H9 (cell line): ENCODE results near the gene ARID3A. TPM values are rescaled to one million over a fixed set of nuclear protein-coding genes. Genes with fewer than 3 reads are reported as not detected.

Source experiments
- DNase-seq: peaks from one replicate; pipeline ENCODE4 v3.0.0-alpha.2; 2017
- H2AFZ ChIP-seq: one replicate; pipeline ENCODE4 v1.6.1; 2013; ENCODE audit warnings: mild to moderate bottlenecking, low read length, control low read depth, moderate library complexity
- H2AK5ac ChIP-seq: 2 replicates; pipeline ENCODE4 v1.6.1; 2013; ENCODE audit warnings: low read length, control low read depth, mixed read lengths; ENCODE audit not compliant: insufficient read length
- H2BK120ac ChIP-seq: one replicate; pipeline ENCODE4 v1.6.1; 2013; ENCODE audit warnings: low read depth, mild to moderate bottlenecking, low read length, control low read depth, inconsistent platforms; ENCODE audit not compliant: poor library complexity, severe bottlenecking
- H2BK12ac ChIP-seq: 2 replicates; pipeline ENCODE4 v1.6.1; 2013; ENCODE audit warnings: low read length, control low read depth, mixed read lengths, low read depth; ENCODE audit not compliant: insufficient read length
- H2BK15ac ChIP-seq: 2 replicates; pipeline ENCODE4 v1.6.1; 2013; ENCODE audit warnings: low read depth, low read length, control low read depth
- H2BK20ac ChIP-seq: one replicate; pipeline ENCODE4 v1.6.1; 2013; ENCODE audit warnings: low read depth, mild to moderate bottlenecking, low read length, control low read depth, inconsistent platforms; ENCODE audit not compliant: poor library complexity, severe bottlenecking
- H2BK5ac ChIP-seq: 2 replicates; pipeline ENCODE4 v1.6.1; 2013; ENCODE audit warnings: low read length, control low read depth, mixed read lengths; ENCODE audit not compliant: insufficient read length
- H3K14ac ChIP-seq: 2 replicates; pipeline ENCODE4 v1.6.1; 2013; ENCODE audit warnings: low read length, control low read depth; ENCODE audit not compliant: insufficient read depth
- H3K18ac ChIP-seq: 2 replicates; pipeline ENCODE4 v1.6.1; 2013; ENCODE audit warnings: low read depth, mild to moderate bottlenecking, mixed read lengths, low read length, control low read depth; ENCODE audit not compliant: insufficient read length
- H3K23ac ChIP-seq: 2 replicates; pipeline ENCODE4 v1.6.1; 2013; ENCODE audit warnings: low read length, control low read depth, mixed read lengths, low read depth; ENCODE audit not compliant: insufficient read length
- H3K23me2 ChIP-seq: 2 replicates; pipeline ENCODE4 v1.6.1; 2013; ENCODE audit warnings: low read depth, mild to moderate bottlenecking, mixed read lengths, low read length, control low read depth; ENCODE audit not compliant: insufficient read length, poor library complexity, severe bottlenecking
- H3K27ac ChIP-seq: 2 replicates; pipeline ENCODE4 v1.5.1; 2013; ENCODE audit warnings: low read length, control low read depth, mixed read lengths, low read depth; ENCODE audit not compliant: insufficient read length
- H3K27me3 ChIP-seq: 2 replicates; pipeline ENCODE4 v1.6.1; 2013; ENCODE audit warnings: low read length, control low read depth, inconsistent platforms; ENCODE audit not compliant: insufficient read depth
- H3K4ac ChIP-seq: 2 replicates; pipeline ENCODE4 v1.6.1; 2013; ENCODE audit warnings: low read depth, mild to moderate bottlenecking, control low read depth, inconsistent platforms, low read length, moderate library complexity
- H3K4me1 ChIP-seq: 2 replicates; pipeline ENCODE4 v1.6.1; 2013; ENCODE audit warnings: low read length, control low read depth, inconsistent platforms; ENCODE audit not compliant: insufficient read depth
- H3K4me2 ChIP-seq: 2 replicates; pipeline ENCODE4 v1.6.1; 2013; ENCODE audit warnings: low read length, control low read depth, mixed read lengths; ENCODE audit not compliant: insufficient read length, insufficient read depth
- H3K56ac ChIP-seq: 2 replicates; pipeline ENCODE4 v1.6.1; 2013; ENCODE audit warnings: low read depth, mild to moderate bottlenecking, mixed read lengths, low read length, control low read depth; ENCODE audit not compliant: insufficient read length
- H3K79me1 ChIP-seq: 2 replicates; pipeline ENCODE4 v1.6.1; 2013; ENCODE audit warnings: low read depth, mild to moderate bottlenecking, moderate library complexity, low read length, control low read depth, inconsistent platforms; ENCODE audit not compliant: insufficient read depth, poor library complexity, severe bottlenecking
- H3K79me2 ChIP-seq: 2 replicates; pipeline ENCODE4 v1.6.1; 2013; ENCODE audit warnings: low read length, control low read depth, inconsistent platforms; ENCODE audit not compliant: insufficient read depth
- H3K9ac ChIP-seq: 2 replicates; pipeline ENCODE4 v1.6.1; 2013; ENCODE audit warnings: low read length, control low read depth, mixed read lengths; ENCODE audit not compliant: insufficient read length; ENCODE audit errors: extremely low read depth
- H3K9me3 ChIP-seq: one replicate; pipeline ENCODE4 v1.6.1; 2013; ENCODE audit warnings: low read depth, low read length, inconsistent platforms; ENCODE audit not compliant: control insufficient read depth
- H3T11ph ChIP-seq: one replicate; pipeline ENCODE4 v1.6.1; 2013; ENCODE audit warnings: mild to moderate bottlenecking, low read length, control low read depth, inconsistent platforms
- H4K20me1 ChIP-seq: one replicate; pipeline ENCODE4 v1.6.1; 2013; ENCODE audit not compliant: control insufficient read depth, insufficient read length, insufficient read depth
- H4K5ac ChIP-seq: 2 replicates; pipeline ENCODE4 v1.6.1; 2013; ENCODE audit warnings: low read depth, mild to moderate bottlenecking, mixed read lengths, low read length, control low read depth; ENCODE audit not compliant: insufficient read length
- H4K8ac ChIP-seq: replicated peaks from 2 replicates; pipeline ENCODE4 v1.6.1; 2013; ENCODE audit warnings: low read length, control low read depth, mixed read lengths, low read depth; ENCODE audit not compliant: insufficient read length
- H4K91ac ChIP-seq: 2 replicates; pipeline ENCODE4 v1.6.1; 2013; ENCODE audit warnings: low read depth, mild to moderate bottlenecking, moderate library complexity, mixed read lengths, low read length, control low read depth; ENCODE audit not compliant: insufficient read length
- H3K27ac Mint-ChIP-seq, 3 experiments: 2 replicates in 2 of 3; 3 replicates in 1 of 3; pipeline ENCODE4 v1.8.0; 2020 to 2021; ENCODE audit warnings: mixed read lengths in 3 of 3, mild to moderate bottlenecking in 1 of 3, moderate library complexity in 1 of 3
- H3K27me3 Mint-ChIP-seq: 2 replicates; pipeline ENCODE4 v1.8.0; 2021; ENCODE audit warnings: low read depth, mild to moderate bottlenecking, moderate library complexity, mixed read lengths
- H3K36me3 Mint-ChIP-seq, 3 experiments: 2 replicates in 2 of 3; 3 replicates in 1 of 3; pipeline ENCODE4 v1.8.0; 2020 to 2021; ENCODE audit warnings: low read depth in 3 of 3, mixed read lengths in 3 of 3; ENCODE audit not compliant: insufficient read depth in 1 of 3
- H3K4me1 Mint-ChIP-seq, 2 experiments: 2 replicates each; pipeline ENCODE4 v1.8.0; 2020; ENCODE audit warnings: mixed read lengths in 2 of 2
- H3K4me3 Mint-ChIP-seq, 2 experiments: 2 replicates in 1 of 2; 3 replicates in 1 of 2; pipeline ENCODE4 v1.8.0; 2020 to 2021; ENCODE audit warnings: mild to moderate bottlenecking in 2 of 2, mixed read lengths in 2 of 2, moderate library complexity in 1 of 2
- H3K9me3 Mint-ChIP-seq, 2 experiments: 2 replicates in 1 of 2; 3 replicates in 1 of 2; pipeline ENCODE4 v1.8.0; 2020; ENCODE audit warnings: mild to moderate bottlenecking in 2 of 2, mixed read lengths in 2 of 2, moderate library complexity in 1 of 2
- WGBS: extraction: QIAGEN DNeasy Blood & Tissue Kit; methylation state at CpG from one replicate; pipeline ENCODE4 v1.1.7; 2013; ENCODE audit warnings: missing lambda C conversion rate, low lambda C conversion rate, mixed read lengths; ENCODE audit not compliant: insufficient read length; ENCODE audit errors: extremely low coverage; 5-methylcytosine and 5-hydroxymethylcytosine counted together
- total RNA-seq: library from RNA; stranded (reverse); gene quantifications from 2 replicates; pipeline ENCODE4 v1.2.1, GENCODE V29; 2021
- TF ChIP-seq, protein P1 (sequence below): fragments of 200-600 bp; sonication (generic); conservative IDR thresholded peaks from 3 replicates; pipeline ENCODE4 v1.8.0; 2021; ENCODE audit warnings: antibody characterized with exemption, mild to moderate bottlenecking

The ARID3A gene
- total RNA-seq, 1 experiment from 2014 or later, result 98.3 TPM

DNA sequence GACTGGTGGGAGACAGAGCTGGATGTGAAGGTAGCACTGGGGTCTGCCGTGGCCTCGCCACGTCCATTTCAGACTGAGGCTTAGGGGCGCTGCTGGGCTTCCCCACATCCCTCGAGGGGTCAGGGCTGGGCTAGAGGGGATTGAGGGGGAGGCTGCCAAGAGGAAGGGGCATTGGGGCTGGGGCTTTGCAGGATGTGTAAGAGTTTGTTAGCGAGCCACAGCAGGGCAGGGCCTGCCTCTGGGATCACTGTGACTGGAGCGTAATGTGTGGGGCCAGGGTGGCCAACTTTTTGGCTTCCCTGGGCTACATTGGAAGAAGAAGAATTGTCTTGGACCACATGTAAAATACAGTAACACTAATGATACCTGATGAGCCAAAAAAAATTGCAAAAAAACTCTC is 14.1 kb downstream of the ARID3A start:
- H3K4me2 ChIP-seq, result no peak overlapping the region
- no peak overlapping the region for H3T11ph ChIP-seq
- H3K9me3 ChIP-seq, result no peaks in the 10 kb centered on the region
- H3K56ac ChIP-seq, result no peak overlapping the region
- no peaks in the 10 kb centered on the region for H3K79me1 ChIP-seq
- no peaks in the 10 kb centered on the region for H3K27me3 ChIP-seq
- Mint-ChIP-seq H3K36me3 (peaks cover 19 to 52% (median 50%) of the 10 kb centered on the region in 3 experiments; a peak in 6 of 7 replicates), H3K4me1 (0 out of 4 replicates have a peak, but pooled peaks cover 0 to 3% of the 10 kb centered on the region in 2 experiments), H3K27me3 (no peaks in the 10 kb centered on the region; the same call in 1 of the 2 replicates), H3K4me3 (peak overlapping the region in 1 of 2 experiments; percentile 50; a peak in 2 of 5 replicates), H3K9me3 (no peaks in the 10 kb centered on the region), H3K27ac (peak overlapping the region; percentile 84 to 89 (median 85); a peak in 6 of 7 replicates)
- H4K8ac ChIP-seq, result no peak overlapping the region
- H4K5ac ChIP-seq, result no peak overlapping the region
- no peak overlapping the region for H2BK120ac ChIP-seq
- H3K23ac ChIP-seq, result no peak overlapping the region
- no peak overlapping the region for H2AK5ac ChIP-seq
- peaks cover 10% of the 10 kb centered on the region; the same call in 1 of the 2 replicates for H3K79me2 ChIP-seq
- H3K4ac ChIP-seq, result no peak overlapping the region
- DNase-seq, result no peak
- no peak overlapping the region for H2BK5ac ChIP-seq
- no peak overlapping the region for H3K14ac ChIP-seq
- H2BK15ac ChIP-seq, result no peak overlapping the region
- H2BK12ac ChIP-seq, result no peak overlapping the region
- no peak overlapping the region for H3K9ac ChIP-seq
- H3K23me2 ChIP-seq, result no peaks in the 10 kb centered on the region
- H2AFZ ChIP-seq, result no peak overlapping the region
- TF ChIP-seq, protein P1, sequence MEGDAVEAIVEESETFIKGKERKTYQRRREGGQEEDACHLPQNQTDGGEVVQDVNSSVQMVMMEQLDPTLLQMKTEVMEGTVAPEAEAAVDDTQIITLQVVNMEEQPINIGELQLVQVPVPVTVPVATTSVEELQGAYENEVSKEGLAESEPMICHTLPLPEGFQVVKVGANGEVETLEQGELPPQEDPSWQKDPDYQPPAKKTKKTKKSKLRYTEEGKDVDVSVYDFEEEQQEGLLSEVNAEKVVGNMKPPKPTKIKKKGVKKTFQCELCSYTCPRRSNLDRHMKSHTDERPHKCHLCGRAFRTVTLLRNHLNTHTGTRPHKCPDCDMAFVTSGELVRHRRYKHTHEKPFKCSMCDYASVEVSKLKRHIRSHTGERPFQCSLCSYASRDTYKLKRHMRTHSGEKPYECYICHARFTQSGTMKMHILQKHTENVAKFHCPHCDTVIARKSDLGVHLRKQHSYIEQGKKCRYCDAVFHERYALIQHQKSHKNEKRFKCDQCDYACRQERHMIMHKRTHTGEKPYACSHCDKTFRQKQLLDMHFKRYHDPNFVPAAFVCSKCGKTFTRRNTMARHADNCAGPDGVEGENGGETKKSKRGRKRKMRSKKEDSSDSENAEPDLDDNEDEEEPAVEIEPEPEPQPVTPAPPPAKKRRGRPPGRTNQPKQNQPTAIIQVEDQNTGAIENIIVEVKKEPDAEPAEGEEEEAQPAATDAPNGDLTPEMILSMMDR, result no peak
- no peak overlapping the region for H3K18ac ChIP-seq
- WGBS, result no CpG with 5 or more reads among the region's 7 CpGs
- H4K20me1 ChIP-seq, result peaks cover 3% of the 10 kb centered on the region
- H3K4me1 ChIP-seq, result no peaks in the 10 kb centered on the region
- H2BK20ac ChIP-seq, result no peak overlapping the region
- no peak overlapping the region for H3K27ac ChIP-seq
- H4K91ac ChIP-seq, result no peak overlapping the region
